PFSK-1 (cell line): ENCODE results near the gene BCL2L13.

Source experiments
- FOXP2 ChIP-seq: optimal IDR thresholded peaks from 2 replicates; pipeline ENCODE3; 2011; ENCODE audit warnings: borderline replicate concordance, control low read depth, inconsistent platforms; ENCODE audit not compliant: insufficient read depth; ENCODE audit errors: extremely low read length, extremely low read depth
- POLR2AphosphoS5 ChIP-seq: IDR thresholded peaks from 2 replicates; pipeline ENCODE4 v1.6.1; 2012; ENCODE audit warnings: low read depth, mild to moderate bottlenecking, control low read depth, low read length, moderate library complexity
- SIN3A ChIP-seq: IDR thresholded peaks from 2 replicates; pipeline ENCODE4 v1.6.1; 2012; ENCODE audit warnings: mild to moderate bottlenecking, low read length, moderate library complexity, borderline replicate concordance; ENCODE audit not compliant: insufficient read depth
- TAF1 ChIP-seq: IDR thresholded peaks from 2 replicates; pipeline ENCODE4 v1.6.1; 2012; ENCODE audit warnings: low read length, control low read depth, borderline replicate concordance; ENCODE audit not compliant: insufficient read depth
- TF ChIP-seq, protein P1 (sequence below), 2 experiments: IDR thresholded peaks; 2 replicates each; pipeline versions ENCODE4 v1.6.1 to v1.8.0; 2011 to 2012; ENCODE audit warnings: low read depth in 2 of 2, low read length in 2 of 2, control low read depth in 1 of 2, inconsistent platforms in 1 of 2, mild to moderate bottlenecking in 1 of 2, moderate library complexity in 1 of 2; ENCODE audit not compliant: insufficient read depth in 1 of 2

BCL2L13 gene

GRCh38 chr22:17777717-17778044 is 139.1 kb downstream of the BCL2L13 start:
- no peak for TF ChIP-seq FOXP2
- TF ChIP-seq, protein P1, sequence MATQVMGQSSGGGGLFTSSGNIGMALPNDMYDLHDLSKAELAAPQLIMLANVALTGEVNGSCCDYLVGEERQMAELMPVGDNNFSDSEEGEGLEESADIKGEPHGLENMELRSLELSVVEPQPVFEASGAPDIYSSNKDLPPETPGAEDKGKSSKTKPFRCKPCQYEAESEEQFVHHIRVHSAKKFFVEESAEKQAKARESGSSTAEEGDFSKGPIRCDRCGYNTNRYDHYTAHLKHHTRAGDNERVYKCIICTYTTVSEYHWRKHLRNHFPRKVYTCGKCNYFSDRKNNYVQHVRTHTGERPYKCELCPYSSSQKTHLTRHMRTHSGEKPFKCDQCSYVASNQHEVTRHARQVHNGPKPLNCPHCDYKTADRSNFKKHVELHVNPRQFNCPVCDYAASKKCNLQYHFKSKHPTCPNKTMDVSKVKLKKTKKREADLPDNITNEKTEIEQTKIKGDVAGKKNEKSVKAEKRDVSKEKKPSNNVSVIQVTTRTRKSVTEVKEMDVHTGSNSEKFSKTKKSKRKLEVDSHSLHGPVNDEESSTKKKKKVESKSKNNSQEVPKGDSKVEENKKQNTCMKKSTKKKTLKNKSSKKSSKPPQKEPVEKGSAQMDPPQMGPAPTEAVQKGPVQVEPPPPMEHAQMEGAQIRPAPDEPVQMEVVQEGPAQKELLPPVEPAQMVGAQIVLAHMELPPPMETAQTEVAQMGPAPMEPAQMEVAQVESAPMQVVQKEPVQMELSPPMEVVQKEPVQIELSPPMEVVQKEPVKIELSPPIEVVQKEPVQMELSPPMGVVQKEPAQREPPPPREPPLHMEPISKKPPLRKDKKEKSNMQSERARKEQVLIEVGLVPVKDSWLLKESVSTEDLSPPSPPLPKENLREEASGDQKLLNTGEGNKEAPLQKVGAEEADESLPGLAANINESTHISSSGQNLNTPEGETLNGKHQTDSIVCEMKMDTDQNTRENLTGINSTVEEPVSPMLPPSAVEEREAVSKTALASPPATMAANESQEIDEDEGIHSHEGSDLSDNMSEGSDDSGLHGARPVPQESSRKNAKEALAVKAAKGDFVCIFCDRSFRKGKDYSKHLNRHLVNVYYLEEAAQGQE (IDR thresholded peaks at IDR 0.05; ENCODE audit: insufficient read depth in 1 of 2, low read depth in 2 of 2, low read length in 2 of 2), result no peak
- no peak for TF ChIP-seq TAF1
- no peak for TF ChIP-seq SIN3A

- TF ChIP-seq SIN3A, result no peak
- TF ChIP-seq TAF1, result no peak
- TF ChIP-seq POLR2AphosphoS5, result no peak
- TF ChIP-seq FOXP2, result no peak
- TF ChIP-seq, protein P1 (IDR thresholded peaks at IDR 0.05; ENCODE audit: insufficient read depth in 1 of 2, low read depth in 2 of 2, low read length in 2 of 2), result no peak
Observed at GRCh38 chr22:17778412-17778976, 139.9 kb downstream of the BCL2L13 start.

DNA sequence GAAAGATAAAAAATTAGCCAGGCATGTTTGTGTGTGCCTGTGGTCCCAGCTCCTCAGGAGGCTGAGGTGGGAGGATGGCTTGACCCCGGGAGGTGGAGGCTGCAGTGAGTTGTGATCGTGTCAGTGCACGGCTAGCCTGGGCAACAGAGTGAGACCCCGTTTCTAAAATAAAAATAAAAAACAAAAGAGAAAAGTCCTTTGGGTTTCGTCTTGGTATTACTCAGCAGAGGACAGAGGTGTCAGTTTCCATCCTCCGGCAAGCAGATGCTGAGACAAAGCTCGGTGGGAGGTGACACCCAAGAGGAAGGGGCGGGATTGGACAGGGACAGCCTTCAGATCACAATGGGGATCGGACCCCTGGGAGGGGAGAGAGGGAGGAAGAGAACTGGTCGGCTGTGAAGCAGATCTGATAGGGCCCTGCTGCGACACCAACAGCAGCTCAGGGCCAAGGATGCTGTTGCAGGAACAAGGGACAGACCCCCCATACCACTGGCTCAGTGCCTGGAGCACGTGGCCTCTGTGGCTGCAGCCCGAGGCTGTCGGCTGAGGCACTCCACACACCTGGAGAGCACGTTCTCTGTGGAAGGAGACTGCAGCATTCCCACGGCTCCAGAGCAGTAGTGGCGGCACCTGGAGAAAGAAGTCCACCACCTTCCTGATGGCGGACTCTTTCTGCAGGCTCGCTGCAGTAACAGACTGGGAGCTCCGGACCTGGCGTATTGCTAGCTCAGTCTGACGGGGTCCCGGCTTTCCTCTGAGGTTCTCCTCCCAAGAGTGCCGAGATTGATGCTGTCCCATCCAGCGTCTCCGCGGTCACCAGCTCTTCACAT is 140.9 kb downstream of the BCL2L13 start:
- TF ChIP-seq FOXP2 (no peak), TAF1 (no peak), SIN3A (no peak), POLR2AphosphoS5 (no peak)
- TF ChIP-seq, protein P1 (IDR thresholded peaks at IDR 0.05; ENCODE audit: insufficient read depth in 1 of 2, low read depth in 2 of 2, low read length in 2 of 2), result no peak

- no peak for TF ChIP-seq TAF1
- TF ChIP-seq FOXP2, result no peak
- no peak for TF ChIP-seq SIN3A
- TF ChIP-seq, protein P1 (IDR thresholded peaks at IDR 0.05; ENCODE audit: insufficient read depth in 1 of 2, low read depth in 2 of 2, low read length in 2 of 2), result no peak
- no peak for TF ChIP-seq POLR2AphosphoS5
Observed at GRCh38 chr22:17780116-17780740, 141.7 kb downstream of the BCL2L13 start.
